HG03045 (cell line): ENCODE results near the gene TPRG1L.

ENCODE experiments used
- ATAC-seq: cut with Tn5 transposase; IDR thresholded peaks from one replicate; pipeline ENCODE4 v1.9.1; 2021; ENCODE audit warnings: mild to moderate bottlenecking, moderate library complexity; ENCODE audit not compliant: unreplicated experiment

Gene TPRG1L

GRCh38 chr1:3659093-3659492 lies 34.3 kb downstream of the TPRG1L start:
- no peak for ATAC-seq

- no peak for ATAC-seq
Observed at GRCh38 chr1:3660704-3661103, 35.9 kb downstream of the TPRG1L start.

GRCh38 chr1:3661631-3662030 lies 36.8 kb downstream of the TPRG1L start:
- no peak for ATAC-seq

DNA sequence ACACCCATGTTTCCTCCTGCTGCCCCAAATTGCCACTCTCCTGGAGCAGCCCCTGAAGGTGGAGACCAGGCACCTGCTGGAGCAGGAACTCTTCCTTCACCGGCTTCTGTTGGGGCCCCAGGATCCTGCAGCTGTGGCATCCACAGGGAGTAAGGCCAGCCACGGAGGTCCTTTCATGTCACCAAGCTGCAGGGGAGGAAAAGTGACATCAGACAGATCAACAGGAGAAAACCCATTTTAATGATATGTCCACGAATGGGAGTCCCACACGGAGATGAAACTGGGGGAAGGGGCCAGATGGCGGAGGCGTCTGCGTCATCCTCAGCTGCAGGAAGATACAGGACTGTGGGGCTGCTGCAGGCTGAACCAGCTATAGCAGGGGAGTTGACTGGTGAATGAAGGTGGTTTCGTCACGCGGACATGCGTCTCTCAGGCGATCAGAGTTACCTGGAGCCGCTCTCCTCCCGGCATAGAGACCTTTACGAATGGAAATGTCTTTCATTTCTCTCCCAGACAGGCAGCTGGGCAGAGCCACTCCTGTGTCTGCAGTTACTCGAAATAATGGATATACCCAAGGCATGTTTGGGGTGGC lies 37.4 kb downstream of the TPRG1L start:
- no peak for ATAC-seq

- no peak for ATAC-seq
Observed at GRCh38 chr1:3663999-3664699, 39.3 kb downstream of the TPRG1L start.

GRCh38 chr1:3664700-3665375 lies 40.0 kb downstream of the TPRG1L start:
- no peak for ATAC-seq

- no peak for ATAC-seq
Observed at GRCh38 chr1:3668148-3668547, 43.3 kb downstream of the TPRG1L start.

DNA sequence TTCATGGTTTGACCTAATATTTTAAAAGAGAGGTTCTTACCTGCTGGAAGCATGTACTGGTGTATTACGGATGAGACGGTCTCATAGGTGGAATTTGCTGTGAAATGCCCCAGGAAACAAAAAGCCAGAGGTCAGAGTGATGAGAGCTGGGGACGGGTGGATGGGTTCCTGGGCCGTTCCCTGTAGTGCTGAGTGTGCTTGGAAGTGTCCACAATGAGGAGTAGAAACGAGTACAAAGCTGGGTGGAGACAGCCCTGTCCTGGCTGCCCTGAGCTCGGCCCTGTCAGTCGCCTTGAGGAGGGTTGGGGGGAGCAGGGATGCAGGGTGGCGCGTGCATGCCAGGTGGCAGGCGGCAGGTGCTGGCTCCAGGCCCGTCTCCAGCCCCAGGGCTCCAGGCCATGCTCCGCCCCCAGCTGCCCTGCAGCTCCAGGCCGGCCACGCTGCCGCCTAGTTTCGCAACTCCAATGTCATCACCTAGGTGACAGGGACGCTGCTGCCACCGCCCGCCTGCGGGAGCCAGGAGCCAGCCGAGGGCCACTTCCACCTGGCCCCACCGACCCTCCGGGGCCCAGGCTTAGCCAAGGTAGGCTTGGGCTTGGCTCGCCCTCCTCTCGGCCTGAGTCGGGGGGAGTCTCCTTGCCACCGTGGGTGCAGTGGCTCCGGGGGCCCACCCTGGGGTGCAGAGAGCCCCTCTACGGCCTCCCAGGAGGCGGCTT lies 43.9 kb downstream of the TPRG1L start:
- ATAC-seq: no peak

- ATAC-seq: no peak
Observed at GRCh38 chr1:3669421-3669821, 44.6 kb downstream of the TPRG1L start.

DNA sequence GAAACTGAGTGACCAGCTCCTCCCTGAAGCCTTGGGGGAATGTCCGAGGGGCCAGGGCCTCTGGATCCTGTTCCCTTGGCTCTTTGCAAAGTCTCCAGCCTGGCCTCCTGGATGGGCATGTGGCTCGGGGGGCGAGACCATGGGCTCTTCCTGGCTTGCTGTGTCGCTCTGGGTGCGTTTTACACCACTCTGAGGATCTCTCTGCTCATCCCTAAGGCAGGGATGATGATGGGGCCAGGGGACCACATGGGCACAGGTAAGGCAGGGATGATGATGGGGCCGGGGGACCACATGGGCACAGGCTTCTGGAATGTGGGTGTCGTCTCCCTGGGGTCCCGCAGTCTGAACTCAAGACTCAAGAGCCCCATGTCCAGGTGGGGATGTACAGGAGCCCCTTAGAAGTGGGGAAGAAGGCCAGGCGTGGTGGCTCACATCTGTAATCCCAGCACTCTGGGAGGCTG lies 45.2 kb downstream of the TPRG1L start:
- ATAC-seq: no peak

GRCh38 chr1:3670823-3671265 lies 46.0 kb downstream of the TPRG1L start:
- no peak for ATAC-seq

GRCh38 chr1:3671371-3672180 lies 46.8 kb downstream of the TPRG1L start:
- no peak for ATAC-seq

DNA sequence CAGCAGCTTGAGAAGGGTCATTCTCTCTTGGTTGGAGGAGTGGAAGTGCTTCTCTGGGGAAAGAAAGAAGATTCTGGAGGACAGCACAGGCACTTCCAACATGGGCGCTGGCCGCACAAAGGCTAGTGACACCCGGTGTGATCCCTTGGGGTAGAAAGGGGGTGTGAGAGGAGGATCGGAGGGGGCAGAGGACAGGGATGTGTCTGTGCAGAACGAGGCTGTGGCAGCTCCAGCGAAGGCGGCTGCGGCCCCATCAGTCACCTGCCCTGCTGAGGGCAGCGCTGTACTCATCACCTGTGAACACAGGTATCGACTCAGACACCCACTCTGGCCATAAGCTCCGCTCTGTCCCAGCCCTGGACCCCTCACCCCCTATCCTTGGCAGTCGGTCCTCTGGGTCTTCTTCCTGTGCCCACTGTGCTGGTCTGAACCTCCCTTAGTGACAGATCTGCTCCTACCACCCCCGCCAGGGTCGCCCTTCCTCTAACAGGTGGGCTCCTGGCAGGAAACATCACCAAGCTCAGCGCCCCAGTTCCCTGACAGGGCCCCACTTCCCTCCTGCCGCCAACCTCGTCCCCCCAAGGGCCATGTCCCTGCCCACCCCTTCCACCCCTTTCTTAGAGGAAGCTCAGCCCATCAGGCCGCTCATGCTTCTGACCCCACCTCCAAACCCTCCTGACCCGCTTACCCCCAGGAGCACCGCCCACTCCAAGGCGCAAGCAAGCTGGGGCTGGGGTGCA lies 47.6 kb downstream of the TPRG1L start:
- no peak for ATAC-seq

GRCh38 chr1:3672971-3673361 lies 48.2 kb downstream of the TPRG1L start:
- no peak for ATAC-seq

DNA sequence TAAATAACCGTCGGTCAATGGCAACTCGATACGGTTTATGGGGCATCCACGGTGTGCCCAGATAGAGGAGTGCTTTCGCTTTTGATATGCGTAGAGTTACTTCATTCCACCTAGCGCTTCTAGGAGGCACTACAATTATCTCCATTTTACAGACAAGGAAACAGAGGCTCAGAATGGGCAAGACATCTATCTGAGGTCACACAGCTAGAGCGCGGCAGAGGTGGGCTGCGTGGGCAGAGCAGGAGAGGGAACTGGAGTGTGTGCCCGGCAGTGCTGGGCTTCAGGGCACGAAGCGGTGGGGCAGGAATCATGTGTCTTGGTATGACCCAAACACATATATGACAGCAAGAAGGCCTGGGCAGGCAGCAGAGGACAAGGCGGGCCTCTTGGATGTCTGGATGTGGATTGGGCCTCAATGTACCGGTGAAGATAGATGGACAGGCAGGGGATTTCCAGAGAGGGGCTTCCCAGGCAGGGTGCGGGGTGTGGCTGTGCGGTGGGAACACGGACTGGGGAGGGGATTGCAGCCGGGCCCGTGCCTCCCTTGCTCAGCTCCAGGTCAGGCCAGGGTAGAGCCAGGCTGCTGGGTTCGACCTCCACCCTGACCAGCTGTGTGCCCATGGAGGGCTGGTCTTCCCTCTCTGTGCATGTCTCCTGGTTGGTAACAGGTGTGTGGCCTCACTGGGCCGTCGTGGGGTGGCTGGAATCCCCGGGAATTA lies 48.7 kb downstream of the TPRG1L start:
- no peak for ATAC-seq

GRCh38 chr1:3674100-3675094 lies 49.6 kb downstream of the TPRG1L start:
- ATAC-seq: no peak

DNA sequence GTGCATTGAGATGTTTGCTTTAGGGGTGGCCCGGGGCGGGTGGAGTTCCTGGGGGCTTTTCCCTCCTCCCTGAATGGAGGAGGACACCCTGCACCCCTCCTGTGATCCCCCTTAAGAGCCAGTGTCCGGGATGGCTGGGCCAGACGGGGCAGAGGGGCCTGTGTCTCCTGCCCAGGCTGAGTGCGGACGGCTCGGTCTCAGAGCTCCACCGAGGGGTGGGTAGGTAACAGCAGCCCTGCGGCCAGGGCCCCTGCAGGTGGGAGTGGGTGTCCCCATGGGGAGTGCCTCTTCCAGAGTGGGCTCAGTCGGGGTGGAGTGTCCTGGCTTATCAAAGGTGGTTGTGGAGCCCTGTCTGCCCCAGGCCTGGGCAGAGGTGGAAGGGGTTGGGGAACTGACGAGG lies 50.6 kb downstream of the TPRG1L start:
- ATAC-seq: no peak
